ENCODE data around the gene LHX1. TPM values are rescaled to one million over a fixed set of nuclear protein-coding genes. Genes with fewer than 3 reads are reported as not detected.

The LHX1 gene
- total RNA-seq, 1 donor from 2014 or later = 1.1 TPM

DNA sequence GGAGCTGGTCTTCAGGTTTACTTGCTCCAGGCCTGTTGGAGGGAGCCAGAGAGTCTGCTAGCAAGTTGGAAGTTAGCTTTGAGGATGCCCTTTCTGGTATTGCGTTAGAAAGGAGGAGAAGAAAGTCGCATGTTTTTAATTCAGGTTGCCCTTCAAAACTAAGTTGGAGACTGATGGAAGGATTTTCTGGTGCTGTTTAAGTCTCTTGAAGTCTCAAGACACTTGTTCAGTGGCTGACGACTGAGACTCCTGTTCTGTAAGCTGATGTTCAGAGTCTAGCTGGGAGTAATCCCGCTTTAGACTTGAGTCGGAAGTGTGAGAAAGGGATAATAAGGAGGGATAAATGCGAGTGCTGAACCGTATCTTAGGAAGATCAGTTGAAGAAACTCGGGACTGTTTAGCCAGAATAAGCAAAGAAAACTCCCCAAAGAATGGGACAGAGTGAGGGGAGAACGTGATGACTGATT is 12.2 kb downstream of the LHX1 start:
- H3K9me3 Mint-ChIP-seq = no peaks in the 10 kb centered on the region
- peaks cover 16% of the 10 kb centered on the region for H3K36me3 Mint-ChIP-seq (ENCODE audit: low read depth)
- H3K4me1 Mint-ChIP-seq = peaks cover 38% of the 10 kb centered on the region
- TF ChIP-seq, protein P1, sequence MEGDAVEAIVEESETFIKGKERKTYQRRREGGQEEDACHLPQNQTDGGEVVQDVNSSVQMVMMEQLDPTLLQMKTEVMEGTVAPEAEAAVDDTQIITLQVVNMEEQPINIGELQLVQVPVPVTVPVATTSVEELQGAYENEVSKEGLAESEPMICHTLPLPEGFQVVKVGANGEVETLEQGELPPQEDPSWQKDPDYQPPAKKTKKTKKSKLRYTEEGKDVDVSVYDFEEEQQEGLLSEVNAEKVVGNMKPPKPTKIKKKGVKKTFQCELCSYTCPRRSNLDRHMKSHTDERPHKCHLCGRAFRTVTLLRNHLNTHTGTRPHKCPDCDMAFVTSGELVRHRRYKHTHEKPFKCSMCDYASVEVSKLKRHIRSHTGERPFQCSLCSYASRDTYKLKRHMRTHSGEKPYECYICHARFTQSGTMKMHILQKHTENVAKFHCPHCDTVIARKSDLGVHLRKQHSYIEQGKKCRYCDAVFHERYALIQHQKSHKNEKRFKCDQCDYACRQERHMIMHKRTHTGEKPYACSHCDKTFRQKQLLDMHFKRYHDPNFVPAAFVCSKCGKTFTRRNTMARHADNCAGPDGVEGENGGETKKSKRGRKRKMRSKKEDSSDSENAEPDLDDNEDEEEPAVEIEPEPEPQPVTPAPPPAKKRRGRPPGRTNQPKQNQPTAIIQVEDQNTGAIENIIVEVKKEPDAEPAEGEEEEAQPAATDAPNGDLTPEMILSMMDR (conservative IDR thresholded peaks at IDR 0.05) = no peak
- no peak for DNase-seq (ENCODE audit: low read depth, low spot score)
- peak overlapping the region; percentile 87 for H3K4me3 Mint-ChIP-seq
- peaks cover 42% of the 10 kb centered on the region for H3K27me3 Mint-ChIP-seq (ENCODE audit: low read depth)
- peak overlapping the region; percentile 97 for H3K27ac Mint-ChIP-seq (ENCODE audit: unreplicated experiment)

DNA sequence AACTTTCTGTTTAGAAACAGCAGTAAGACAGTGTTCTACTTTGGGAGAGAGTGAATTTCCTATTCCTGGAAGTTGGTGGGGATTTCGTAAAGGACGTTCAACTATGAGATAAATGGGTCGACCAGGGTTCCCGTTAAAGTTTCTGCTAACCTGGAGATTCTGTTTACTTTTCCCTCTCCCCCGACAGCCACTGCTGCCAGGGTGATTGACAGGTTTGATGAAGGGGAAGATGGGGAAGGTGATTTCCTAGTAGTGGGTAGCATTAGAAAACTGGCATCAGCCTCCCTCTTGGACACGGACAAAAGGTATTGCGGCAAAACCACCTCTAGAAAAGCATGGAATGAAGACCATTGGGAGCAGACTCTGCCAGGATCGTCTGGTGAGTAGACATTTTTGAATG is 12.8 kb downstream of the LHX1 start:
- DNase-seq (ENCODE audit: low read depth, low spot score) = no peak
- Mint-ChIP-seq H3K4me3 (peak overlapping the region; percentile 87), H3K9me3 (no peaks in the 10 kb centered on the region), H3K27me3 (ENCODE audit: low read depth) (peaks cover 37% of the 10 kb centered on the region), H3K36me3 (ENCODE audit: low read depth) (peaks cover 18% of the 10 kb centered on the region), H3K27ac (ENCODE audit: unreplicated experiment) (no peak overlapping the region), H3K4me1 (peaks cover 38% of the 10 kb centered on the region)
- TF ChIP-seq, protein P1 (conservative IDR thresholded peaks at IDR 0.05) = no peak

DNA sequence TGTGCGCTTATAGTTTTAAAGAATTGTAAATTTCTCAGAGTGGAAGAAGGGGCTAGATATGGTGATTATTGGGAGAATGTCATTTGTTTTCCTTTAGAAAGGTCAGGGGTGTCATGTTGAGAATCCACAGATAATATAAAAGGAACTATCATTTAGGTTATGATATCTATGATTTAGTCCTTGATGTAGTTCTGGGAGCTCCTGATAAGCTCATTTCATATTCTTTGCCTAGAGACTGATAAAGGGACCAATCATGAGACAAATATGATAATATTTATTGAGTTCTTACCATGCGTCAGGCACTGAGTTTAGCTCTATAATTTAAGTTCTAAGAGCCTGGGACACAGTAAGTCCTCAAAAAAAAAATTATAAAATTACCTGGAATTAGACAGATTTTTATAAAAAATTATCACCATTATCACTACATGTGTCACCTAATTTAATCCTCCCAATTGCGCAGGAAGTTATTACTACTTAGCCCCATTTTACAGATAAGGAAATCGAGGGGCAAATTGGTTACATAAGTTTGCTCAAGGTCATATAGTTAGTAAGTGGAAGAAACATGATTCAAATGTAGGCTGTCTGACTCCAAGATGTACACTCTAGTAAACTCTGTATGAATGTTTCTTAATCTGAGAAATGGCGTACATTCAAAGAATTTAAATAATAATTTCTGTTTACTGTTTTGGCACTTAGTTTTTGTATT is 14.0 kb downstream of the LHX1 start:
- TF ChIP-seq, protein P1 (conservative IDR thresholded peaks at IDR 0.05) = no peak
- peaks cover 38% of the 10 kb centered on the region for H3K4me1 Mint-ChIP-seq
- DNase-seq (ENCODE audit: low read depth, low spot score) = no peak
- peak overlapping the region; percentile 64 for H3K4me3 Mint-ChIP-seq
- peaks cover 25% of the 10 kb centered on the region for H3K27me3 Mint-ChIP-seq (ENCODE audit: low read depth)
- no peaks in the 10 kb centered on the region for H3K9me3 Mint-ChIP-seq
- H3K36me3 Mint-ChIP-seq (ENCODE audit: low read depth) = peaks cover 20% of the 10 kb centered on the region
- H3K27ac Mint-ChIP-seq (ENCODE audit: unreplicated experiment) = no peak overlapping the region

DNA sequence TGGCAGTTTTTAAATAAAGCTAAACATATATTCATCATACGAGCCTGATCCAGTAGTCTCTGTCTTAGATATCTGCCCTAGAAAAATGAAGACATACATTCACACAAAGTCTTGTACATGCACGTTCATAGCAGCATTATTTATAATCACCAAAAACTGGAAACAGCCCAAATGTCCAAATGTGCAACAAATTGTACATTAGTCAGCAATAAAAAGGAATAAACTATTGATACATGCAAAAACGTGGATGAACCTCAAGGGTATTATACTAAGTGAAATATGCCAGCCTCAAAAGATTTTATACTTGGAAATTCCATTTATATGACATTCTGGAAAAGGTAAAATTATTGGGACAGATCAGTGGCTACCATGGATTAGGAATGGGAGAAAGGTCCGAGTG is 34.2 kb downstream of the LHX1 start:
- Mint-ChIP-seq H3K9me3 (no peaks in the 10 kb centered on the region), H3K27ac (ENCODE audit: unreplicated experiment) (no peak overlapping the region), H3K4me3 (no peak overlapping the region), H3K4me1 (peaks cover 8% of the 10 kb centered on the region), H3K27me3 (ENCODE audit: low read depth) (no peaks in the 10 kb centered on the region), H3K36me3 (ENCODE audit: low read depth) (peaks cover 12% of the 10 kb centered on the region)
- no peak for DNase-seq (ENCODE audit: low read depth, low spot score)
- TF ChIP-seq, protein P1 (conservative IDR thresholded peaks at IDR 0.05) = no peak

DNA sequence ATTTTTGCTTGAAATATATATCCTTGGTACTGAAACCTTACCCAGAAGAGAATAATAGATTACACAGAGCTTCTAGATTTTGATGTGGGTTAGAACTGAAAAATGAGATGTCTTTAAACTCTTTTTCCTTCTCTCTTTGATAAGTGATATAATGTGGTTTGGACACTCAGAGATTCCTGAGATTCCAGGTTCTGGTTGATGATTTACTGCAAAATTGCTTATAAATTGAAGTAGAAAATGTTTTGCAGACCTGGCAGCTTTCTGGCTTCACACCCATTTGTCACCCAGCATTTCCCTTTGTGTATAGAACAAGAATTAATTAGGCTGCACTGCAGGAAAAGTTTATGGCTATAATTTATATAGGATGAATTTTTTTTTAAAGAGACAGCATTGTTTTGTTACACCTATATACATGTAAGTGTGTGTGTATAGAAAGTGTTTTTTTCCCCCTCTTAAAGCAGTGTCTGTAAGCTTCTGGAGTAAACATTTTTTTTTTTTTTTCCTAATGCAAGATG is 35.0 kb downstream of the LHX1 start:
- H3K36me3 Mint-ChIP-seq (ENCODE audit: low read depth) = peaks cover 12% of the 10 kb centered on the region
- no peaks in the 10 kb centered on the region for H3K27me3 Mint-ChIP-seq (ENCODE audit: low read depth)
- no peak for DNase-seq (ENCODE audit: low read depth, low spot score)
- H3K9me3 Mint-ChIP-seq = no peaks in the 10 kb centered on the region
- no peak overlapping the region for H3K27ac Mint-ChIP-seq (ENCODE audit: unreplicated experiment)
- peaks cover 8% of the 10 kb centered on the region for H3K4me1 Mint-ChIP-seq
- TF ChIP-seq, protein P1 (conservative IDR thresholded peaks at IDR 0.05) = no peak
- no peak overlapping the region for H3K4me3 Mint-ChIP-seq

Data from neural crest cell (in vitro differentiated cells).